OCI-LY7 (cell line): ENCODE data around the gene STEAP3.

Experiments
- EZH2phosphoT487 ChIP-seq: fragments of 200-600 bp; sonication (generic); IDR thresholded peaks from 2 replicates; pipeline ENCODE4 v1.6.1; 2018; ENCODE audit warnings: low read depth, borderline replicate concordance, mild to moderate bottlenecking, mixed run types, antibody characterized with exemption, low read length, moderate library complexity, mixed read lengths
- TF ChIP-seq, protein P1 (sequence below): fragments of 200-600 bp; sonication (generic); conservative IDR thresholded peaks from 2 replicates; pipeline ENCODE4 v1.5.1; 2014; ENCODE audit warnings: mild to moderate bottlenecking, antibody characterized with exemption, low read length, moderate library complexity, mixed read lengths

- TF ChIP-seq EZH2phosphoT487 = no peak
- TF ChIP-seq, protein P1, sequence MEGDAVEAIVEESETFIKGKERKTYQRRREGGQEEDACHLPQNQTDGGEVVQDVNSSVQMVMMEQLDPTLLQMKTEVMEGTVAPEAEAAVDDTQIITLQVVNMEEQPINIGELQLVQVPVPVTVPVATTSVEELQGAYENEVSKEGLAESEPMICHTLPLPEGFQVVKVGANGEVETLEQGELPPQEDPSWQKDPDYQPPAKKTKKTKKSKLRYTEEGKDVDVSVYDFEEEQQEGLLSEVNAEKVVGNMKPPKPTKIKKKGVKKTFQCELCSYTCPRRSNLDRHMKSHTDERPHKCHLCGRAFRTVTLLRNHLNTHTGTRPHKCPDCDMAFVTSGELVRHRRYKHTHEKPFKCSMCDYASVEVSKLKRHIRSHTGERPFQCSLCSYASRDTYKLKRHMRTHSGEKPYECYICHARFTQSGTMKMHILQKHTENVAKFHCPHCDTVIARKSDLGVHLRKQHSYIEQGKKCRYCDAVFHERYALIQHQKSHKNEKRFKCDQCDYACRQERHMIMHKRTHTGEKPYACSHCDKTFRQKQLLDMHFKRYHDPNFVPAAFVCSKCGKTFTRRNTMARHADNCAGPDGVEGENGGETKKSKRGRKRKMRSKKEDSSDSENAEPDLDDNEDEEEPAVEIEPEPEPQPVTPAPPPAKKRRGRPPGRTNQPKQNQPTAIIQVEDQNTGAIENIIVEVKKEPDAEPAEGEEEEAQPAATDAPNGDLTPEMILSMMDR = no peak
Observed at GRCh38 chr2:119259296-119259860, 35.7 kb downstream of the STEAP3 start.
